RPMI8226 (cell line): ENCODE data around the gene PARD3.
"Not testable (repeated sequence)": the region's sequence is repeated elsewhere in the genome, so short reads cannot be mapped to it uniquely, and the experiment has no call there.

Source experiments
- DNase-seq: peaks from one replicate; pipeline ENCODE4 v3.0.0-alpha.2; 2015

PARD3 gene

GRCh38 chr10:34444223-34445183, 370.6 kb downstream of the PARD3 start:
- no peak for DNase-seq

DNA sequence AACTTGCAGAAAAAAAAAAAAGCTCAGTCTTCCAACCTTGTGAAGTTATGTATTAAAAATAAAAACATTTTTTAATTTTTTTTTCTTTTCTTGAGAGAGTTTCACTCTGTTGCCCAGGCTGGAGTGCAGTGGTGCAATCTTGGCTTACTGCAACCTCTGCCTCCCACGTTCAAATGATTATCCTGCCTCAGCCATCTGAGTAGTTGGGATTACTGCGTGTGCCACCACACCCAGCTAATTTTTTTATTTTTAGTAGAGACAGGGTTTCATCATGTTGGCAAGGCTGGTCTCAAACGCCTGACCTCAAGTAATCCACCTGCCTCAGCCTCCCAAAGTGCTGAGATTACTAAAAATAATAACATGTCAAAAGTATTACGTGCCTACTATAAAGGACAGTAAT, 375.7 kb downstream of the PARD3 start:
- DNase-seq = not testable (repeated sequence)

DNA sequence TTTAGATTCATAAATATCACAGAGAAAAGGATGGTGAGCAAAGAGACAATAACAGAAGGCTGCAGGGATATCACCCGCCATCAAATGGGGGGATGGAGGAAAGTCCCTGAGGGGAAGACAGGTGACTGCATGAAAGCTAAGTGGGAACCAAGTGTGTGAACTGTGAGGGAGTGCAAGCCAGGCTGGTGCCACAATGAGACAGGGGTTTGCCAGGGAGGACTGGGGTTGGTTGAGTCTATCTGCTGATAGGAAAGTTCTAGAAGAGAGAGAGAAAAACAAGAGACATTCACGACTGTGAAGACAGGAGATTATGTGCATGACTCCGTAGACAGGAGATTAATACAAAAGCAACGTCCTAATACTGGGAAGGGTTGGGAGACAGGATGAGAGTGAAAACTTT, 376.4 kb downstream of the PARD3 start:
- no peak for DNase-seq

GRCh38 chr10:34437906-34438305, 377.2 kb downstream of the PARD3 start:
- no peak for DNase-seq

DNA sequence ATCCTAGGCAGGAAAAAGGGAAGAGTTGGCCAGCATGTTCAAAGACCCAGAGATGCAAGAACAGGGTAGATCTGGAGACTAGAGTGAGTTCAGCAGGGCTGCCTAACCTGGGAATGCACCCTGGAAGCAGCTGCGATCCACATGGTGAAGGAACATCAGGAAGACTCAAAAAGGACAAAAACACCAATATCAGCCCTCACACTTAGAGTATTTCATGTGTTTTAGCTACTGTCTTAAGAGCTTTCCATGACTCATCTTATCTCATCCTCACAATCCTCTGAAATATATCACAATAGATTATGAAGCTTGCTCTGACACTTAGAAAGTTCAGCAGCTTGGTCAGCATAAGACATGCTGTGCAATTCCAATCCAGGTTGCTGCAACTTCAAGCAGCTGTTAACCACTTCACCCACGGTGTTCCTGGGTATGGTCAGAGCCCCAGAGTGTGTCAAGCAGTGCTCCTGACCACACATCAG, 380.9 kb downstream of the PARD3 start:
- no peak for DNase-seq

GRCh38 chr10:34433241-34434076, 381.6 kb downstream of the PARD3 start:
- no peak for DNase-seq

- no peak for DNase-seq
Measured at GRCh38 chr10:34432589-34432988, 382.5 kb downstream of the PARD3 start.

- DNase-seq = no peak
Measured at GRCh38 chr10:34430685-34431084, 384.4 kb downstream of the PARD3 start.

- no peak for DNase-seq
Measured at GRCh38 chr10:34428501-34428900, 386.6 kb downstream of the PARD3 start.

GRCh38 chr10:34427911-34428216, 387.2 kb downstream of the PARD3 start:
- no peak for DNase-seq

- not testable (repeated sequence) for DNase-seq
Measured at GRCh38 chr10:34427158-34427910, 387.8 kb downstream of the PARD3 start.

DNA sequence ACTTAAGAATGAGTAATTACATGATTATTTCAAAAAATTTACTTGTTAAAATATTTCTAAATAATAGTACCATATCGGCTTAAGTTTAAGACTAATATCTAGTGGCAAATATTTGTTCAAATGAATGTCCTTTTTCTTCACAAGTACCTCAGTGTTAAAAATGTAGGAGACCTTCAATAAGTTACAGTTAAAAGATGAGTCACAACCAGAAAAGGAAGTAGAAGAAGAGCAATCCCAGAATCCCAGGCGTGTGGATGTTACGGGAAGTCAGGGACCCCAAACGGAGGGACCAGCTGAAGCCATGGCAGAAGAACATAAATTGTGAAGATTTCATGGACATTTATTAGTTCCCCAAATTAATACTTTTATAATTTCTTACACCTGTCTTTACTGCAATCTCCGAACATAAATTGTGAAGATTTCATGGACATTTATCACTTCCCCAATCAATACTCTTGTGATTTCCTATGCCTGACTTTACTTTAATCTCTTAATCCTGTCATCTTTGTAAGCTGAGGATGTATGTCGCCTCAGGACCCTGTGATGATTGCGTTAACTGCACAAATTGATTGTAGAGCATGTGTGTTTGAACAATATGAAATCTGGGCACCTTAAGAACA, 388.4 kb downstream of the PARD3 start:
- not testable (repeated sequence) for DNase-seq

GRCh38 chr10:34426041-34426440, 389.1 kb downstream of the PARD3 start:
- DNase-seq = no peak

DNA sequence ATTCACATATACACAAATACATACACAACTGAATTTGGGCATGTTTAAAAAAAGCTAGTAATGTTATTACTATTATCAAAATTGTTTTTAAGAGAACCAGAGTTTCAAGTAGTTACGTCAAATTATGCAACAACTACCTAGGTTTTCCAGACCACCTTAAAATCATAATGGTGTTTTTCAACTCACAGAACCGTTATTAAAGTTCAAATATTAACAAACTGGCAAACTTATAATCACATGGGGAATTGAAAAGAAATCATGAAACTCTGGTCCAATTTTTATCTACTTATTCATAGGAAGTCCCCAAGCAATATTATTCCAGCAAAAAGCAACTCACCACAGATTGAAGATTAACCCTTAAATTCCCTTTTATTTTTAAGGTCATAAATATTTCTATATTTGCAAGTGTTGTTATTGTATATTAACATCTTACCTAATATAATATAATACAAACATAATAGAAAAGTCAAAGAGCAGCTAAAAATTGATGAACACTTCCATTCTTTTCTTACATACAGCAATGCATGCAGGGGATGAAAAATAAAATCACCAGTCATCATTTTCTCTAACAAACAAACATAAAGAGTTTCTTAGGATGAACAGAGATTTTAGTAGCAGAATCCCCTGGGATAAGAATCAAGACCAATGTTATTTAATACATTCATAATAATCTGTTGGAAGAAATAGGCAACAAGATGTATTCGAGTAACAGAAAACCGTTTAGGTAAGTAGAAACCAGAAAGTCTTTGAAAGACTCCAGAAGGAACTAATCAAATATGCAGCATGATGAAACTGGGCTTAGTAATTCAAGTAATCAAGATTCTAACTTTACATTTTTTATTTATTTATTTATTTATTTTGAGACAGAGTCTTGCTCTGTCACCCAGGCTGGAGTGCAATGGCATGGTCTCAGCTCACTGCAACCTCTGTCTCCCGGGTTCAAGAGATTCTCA, 391.1 kb downstream of the PARD3 start:
- no peak for DNase-seq

DNA sequence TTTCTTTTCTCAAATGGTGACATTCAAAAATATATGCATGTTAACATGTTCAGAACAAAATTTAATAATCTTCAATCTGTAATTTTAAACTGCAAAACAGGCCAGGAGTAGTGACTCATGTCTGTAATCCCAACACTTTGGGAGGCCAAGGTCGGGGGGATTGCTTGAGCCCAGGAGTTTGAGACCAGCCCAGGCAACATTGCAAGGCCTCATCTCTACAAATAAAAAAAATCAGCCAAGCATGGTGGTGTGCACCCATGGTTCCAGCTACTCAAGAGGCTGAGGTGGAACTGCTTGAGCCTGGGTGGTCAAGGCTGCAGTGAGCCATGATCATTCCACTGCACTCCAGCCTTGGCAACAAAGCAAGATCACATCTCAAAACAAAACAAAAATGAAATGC, 394.3 kb downstream of the PARD3 start:
- no peak for DNase-seq

GRCh38 chr10:34420273-34420672, 394.8 kb downstream of the PARD3 start:
- DNase-seq = no peak

DNA sequence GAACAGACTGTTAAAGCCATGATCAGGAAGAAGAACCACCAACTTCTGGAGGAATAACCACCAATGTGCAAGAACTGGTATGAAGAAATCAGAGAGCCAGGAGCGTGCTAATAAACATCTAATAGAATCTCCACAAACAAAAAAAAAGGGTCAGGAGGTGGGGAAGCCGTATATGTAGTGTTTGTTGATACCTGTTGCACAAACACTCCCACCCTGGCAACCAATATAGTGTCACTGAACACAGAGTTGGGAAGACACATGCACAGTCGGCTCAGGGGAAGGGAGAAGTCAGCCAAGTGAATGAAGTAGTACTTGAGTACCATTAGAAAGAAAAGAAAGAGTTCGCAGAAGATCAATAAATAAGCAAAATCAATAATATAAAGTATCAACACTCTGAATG, 400.1 kb downstream of the PARD3 start:
- DNase-seq = no peak

DNA sequence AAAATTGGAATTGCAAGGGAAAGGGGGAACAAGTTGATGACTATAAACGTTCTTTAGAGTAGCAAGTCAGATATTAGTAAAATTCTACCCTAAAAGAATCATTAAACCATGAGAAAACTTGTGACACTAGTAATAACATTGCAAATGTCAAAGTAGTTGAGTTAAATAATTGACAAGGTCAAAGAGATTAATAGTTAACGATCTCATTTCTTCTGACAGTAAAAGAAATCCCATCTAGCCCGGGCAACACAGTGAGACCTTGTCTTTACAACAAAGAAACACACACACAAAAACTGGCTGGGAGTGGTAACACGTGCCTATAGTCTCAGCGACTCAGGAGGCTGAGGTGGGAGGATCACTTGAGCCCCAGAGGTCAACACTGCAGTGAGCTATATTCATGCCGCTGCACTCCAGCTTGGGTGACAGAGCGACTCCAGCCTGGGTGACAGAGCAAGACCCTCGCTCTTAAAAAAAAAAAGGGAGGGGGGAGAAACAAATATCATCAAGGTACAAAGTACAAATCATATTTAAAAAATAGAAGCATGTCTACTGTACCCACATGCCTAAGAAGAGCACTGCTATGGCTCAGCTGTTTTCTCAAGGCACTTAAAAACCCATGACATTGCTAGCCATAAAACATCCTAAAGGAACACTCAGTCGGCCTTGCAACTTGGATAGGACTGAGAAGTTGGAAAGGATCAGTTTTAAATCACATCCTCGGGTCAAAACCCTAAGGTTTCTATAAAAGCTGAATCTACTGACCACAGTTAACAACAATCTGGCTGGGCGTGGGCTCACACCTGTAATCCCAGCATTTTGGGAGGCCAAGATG, 401.1 kb downstream of the PARD3 start:
- no peak for DNase-seq

DNA sequence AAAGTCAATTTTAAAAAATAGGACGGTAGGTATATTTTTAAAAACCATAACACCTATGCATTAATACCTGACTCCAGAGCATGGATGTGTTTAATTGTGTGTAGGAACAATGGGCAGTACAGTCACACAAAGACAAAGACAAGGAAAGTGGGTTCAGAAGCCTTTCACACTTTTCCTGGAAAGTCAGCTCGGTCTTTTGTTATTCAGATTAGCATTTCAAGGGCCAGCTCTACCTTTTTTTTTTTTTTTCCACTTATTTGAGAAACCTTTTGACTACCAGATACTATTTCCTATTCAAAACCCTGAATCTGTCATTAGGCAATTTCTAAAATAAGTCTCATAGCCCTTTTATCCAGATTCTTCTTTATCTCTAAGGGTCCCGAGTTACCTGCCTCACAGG, 401.9 kb downstream of the PARD3 start:
- no peak for DNase-seq

DNA sequence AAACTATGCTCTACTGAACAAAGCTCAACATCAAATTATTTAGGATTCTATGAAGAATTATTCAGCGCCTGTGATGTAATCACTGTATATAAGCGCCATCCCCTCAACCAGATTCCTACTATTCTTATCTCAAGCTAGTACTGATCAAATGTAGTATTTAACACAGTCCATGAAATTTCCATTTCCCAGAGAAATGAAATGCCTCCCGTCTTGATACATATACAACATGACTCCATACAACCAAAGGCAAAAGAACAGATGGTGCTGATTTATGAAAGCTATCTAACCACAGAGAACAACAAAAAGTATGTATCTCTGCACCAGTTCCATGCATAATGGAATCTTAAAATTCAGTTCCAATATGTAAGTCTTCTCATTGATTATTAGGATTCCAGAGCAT, 406.1 kb downstream of the PARD3 start:
- DNase-seq = no peak

DNA sequence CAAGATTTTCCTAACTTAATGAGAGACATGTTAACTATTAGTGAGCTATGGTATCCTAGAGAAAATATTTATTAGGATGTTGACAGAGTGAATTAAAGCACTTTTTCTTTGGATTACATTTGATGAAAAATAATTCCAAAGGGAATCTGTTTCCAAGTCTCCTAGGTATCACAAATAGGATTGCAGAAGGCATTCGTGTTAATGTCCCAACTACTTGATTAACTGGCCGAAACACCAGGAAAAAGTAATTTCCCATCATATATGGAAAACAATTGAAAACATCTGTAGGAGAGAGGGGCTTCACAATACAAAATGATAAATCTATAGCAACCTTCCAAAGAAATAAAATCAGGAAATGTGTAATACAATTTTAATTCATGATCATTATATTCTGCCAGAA, 406.7 kb downstream of the PARD3 start:
- no peak for DNase-seq
